GM19463 (cell line): ENCODE data around the gene WFDC2.
A peak's percentile ranks its signal among the peaks of the same experiment; 100 is the strongest.
"Not testable (repeated sequence)": the region's sequence is repeated elsewhere in the genome, so short reads cannot be mapped to it uniquely, and the experiment has no call there.

Source experiments
- ATAC-seq: cut with Tn5 transposase; IDR thresholded peaks from one replicate; pipeline ENCODE4 v1.9.1; 2021; ENCODE audit warnings: mild to moderate bottlenecking, moderate library complexity; ENCODE audit not compliant: unreplicated experiment

WFDC2 gene

GRCh38 chr20:45450097-45450818, 19.3 kb upstream of the WFDC2 start:
- ATAC-seq, result no peak

DNA sequence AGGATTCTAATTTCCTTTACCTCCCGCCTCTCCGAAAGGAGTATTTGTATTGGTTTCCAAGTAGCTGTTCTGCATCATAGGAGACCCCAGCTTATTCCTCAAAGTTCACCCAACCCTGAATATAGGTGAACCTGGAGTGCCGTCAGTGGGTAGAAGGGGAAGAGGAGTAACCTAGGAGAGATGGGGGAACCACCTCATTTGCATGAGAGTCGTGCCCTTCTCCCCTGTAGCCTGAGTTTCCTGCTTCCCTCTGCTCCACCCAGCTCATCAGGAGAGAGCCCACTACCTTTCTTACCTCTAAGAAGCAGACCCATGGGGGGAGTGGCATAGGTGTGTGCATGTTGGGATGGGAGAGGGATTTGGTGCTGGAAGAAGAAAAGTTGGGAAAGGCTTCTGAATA, 17.3 kb upstream of the WFDC2 start:
- ATAC-seq, result no peak

GRCh38 chr20:45452772-45453691, 16.5 kb upstream of the WFDC2 start:
- ATAC-seq, result no peak

GRCh38 chr20:45456632-45457031, 12.9 kb upstream of the WFDC2 start:
- no peak for ATAC-seq

DNA sequence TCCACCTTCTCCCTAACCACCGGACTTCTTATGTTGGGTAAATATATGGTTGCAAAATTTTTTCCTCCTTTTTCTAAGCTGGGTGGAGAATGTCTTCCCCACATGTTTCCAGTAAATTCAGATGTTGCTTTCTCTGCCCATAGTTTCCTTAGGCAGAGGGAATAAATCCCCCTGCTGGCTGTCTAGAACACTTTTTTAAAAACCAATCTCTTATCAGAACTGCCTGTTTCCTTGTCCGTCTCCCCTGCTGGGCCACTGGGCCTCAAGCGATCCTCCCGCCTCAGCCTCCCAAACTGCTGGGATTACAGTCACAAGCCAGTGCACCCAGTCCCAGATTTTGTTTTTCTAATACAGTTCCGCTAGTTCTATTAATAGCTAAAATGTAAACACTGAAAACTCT, 9.9 kb upstream of the WFDC2 start:
- ATAC-seq, result no peak

- peak; percentile 48 for ATAC-seq
Measured at GRCh38 chr20:45461225-45461624, 8.3 kb upstream of the WFDC2 start.

DNA sequence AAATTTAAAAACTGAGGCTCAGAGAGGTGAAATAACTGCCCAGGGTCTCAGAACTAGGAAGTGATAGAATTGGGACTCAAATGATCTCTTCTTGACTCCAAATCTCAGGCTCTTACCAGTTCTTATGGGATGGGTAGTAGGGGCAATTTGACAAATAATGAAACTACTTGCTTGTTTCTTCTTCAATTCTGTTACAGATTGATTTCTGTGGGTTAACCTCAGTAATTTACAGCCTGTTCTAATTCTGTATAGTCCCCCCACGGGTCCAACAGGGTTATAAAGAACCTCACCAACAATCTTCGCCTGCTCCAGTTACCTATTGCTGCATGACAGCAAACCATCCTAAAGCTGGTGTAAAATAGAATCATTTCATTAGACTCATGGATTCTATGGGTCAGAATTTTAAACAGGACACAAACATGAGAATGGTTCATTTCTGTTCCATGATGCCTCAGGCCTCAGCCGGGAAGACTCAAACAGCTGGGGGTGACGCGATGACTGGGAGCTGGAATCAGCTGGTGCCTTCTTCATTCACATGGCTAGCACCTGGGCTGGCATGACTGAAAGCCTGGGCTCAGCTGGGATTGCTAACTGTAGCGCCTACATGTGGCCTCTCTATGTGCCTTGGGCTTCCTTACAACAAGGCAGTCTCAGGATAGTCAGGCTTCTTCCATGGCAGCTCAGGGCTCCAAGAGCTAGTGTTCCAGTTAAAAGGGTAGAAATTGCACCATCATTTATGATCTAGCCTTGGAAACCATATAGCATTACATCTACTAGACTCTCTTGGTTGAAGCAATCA, 6.6 kb upstream of the WFDC2 start:
- ATAC-seq, result peak; percentile 50

- ATAC-seq, result no peak
Measured at GRCh38 chr20:45463709-45464108, 5.8 kb upstream of the WFDC2 start.

DNA sequence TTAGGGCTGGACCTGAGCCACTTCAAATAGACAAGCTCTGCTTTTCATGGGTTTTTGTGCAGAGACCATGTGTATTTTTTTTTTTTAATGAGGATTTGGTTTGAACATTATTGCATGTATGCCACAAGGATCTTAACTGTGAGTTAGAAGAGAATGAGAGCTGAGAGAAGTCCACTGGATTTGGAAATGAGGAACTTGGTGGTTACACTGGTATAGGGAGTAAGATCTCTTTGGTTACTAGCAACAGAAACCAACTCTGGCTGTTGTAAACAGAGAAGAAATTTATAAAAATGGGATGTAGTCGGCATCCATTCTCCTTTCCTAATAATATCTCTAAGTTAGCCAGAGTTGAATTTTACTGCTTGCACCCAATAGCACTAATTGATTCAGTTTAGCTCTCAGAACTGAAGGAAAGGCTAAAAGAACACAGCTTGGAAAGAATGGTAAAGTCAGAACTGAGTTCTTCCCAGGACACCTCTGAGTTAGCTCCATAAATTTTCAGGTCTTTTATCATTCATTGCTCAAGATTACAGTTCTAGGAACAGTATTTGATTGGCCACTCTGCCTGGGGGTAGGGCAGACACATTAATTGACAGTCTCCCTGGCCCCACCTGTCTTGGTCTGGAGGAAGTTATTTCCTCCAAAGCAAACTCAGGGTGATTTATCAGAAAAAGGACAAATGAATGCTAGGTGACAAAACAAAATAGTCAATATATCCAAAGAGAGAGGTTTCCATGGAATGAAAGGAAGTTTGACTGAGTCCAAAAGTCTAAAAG, 3.9 kb upstream of the WFDC2 start:
- no peak for ATAC-seq

- no peak for ATAC-seq
Measured at GRCh38 chr20:45467172-45467571, 2.4 kb upstream of the WFDC2 start.

- ATAC-seq, result no peak
Measured at GRCh38 chr20:45467861-45468260, 1.7 kb upstream of the WFDC2 start.

- ATAC-seq, result peak; percentile 74
Measured at GRCh38 chr20:45470262-45470931, 844 bp downstream of the WFDC2 start.

GRCh38 chr20:45470937-45471336, 1.4 kb downstream of the WFDC2 start:
- peak; percentile 15 for ATAC-seq

GRCh38 chr20:45472286-45472685, 2.7 kb downstream of the WFDC2 start:
- not testable (repeated sequence) for ATAC-seq

- ATAC-seq, result not testable (repeated sequence)
Measured at GRCh38 chr20:45477530-45478148, 8.1 kb downstream of the WFDC2 start.

- no peak for ATAC-seq
Measured at GRCh38 chr20:45479822-45480221, 10.3 kb downstream of the WFDC2 start.

- ATAC-seq, result no peak
Measured at GRCh38 chr20:45484676-45485075, 15.1 kb downstream of the WFDC2 start.

DNA sequence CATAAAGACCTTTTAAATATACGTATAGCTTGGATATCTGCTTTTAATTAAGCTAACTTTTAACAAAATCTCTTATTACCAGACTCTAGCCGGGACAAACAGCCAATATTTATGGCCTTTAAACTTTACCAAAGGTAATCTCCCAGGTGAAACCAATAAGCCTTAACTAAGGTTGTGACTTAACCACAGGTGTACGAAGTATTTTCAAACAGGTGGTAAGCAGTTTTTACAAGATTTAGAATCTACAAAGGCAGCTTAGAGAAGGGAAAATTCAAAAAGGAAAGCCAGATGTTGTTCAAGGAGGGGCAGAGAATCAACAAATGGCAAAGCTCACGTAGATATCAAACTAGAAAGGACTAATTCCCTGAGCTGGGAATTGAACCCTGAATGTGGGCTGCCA, 15.8 kb downstream of the WFDC2 start:
- no peak for ATAC-seq

- no peak for ATAC-seq
Measured at GRCh38 chr20:45487231-45487635, 17.7 kb downstream of the WFDC2 start.
